Coronary artery (tissue), 2 donors: ENCODE data around the gene ZNF492.
A peak's percentile ranks its signal among the peaks of the same experiment; 100 is the strongest.
"Not testable (repeated sequence)": the region's sequence is repeated elsewhere in the genome, so short reads cannot be mapped to it uniquely, and the experiment has no call there.

Experiments
- DNase-seq: peaks from one replicate; pipeline ENCODE4 v3.0.0-alpha.2; 2017; ENCODE audit warnings: low spot score
- H3K27ac ChIP-seq, 2 donors: fragments of 200-600 bp; sonication (generic); one replicate each; pipeline ENCODE4 v1.5.1; 2016 to 2019
- H3K4me3 ChIP-seq: fragments of 200-600 bp; sonication (generic); 2 replicates; pipeline ENCODE4 v1.5.1; 2016; ENCODE audit warnings: mild to moderate bottlenecking, moderate library complexity
- TF ChIP-seq, protein P1 (sequence below): fragments of 200-600 bp; sonication (generic); IDR thresholded peaks from one replicate; pipeline ENCODE4 v1.5.1; 2019; ENCODE audit warnings: antibody characterized with exemption

Gene ZNF492

DNA sequence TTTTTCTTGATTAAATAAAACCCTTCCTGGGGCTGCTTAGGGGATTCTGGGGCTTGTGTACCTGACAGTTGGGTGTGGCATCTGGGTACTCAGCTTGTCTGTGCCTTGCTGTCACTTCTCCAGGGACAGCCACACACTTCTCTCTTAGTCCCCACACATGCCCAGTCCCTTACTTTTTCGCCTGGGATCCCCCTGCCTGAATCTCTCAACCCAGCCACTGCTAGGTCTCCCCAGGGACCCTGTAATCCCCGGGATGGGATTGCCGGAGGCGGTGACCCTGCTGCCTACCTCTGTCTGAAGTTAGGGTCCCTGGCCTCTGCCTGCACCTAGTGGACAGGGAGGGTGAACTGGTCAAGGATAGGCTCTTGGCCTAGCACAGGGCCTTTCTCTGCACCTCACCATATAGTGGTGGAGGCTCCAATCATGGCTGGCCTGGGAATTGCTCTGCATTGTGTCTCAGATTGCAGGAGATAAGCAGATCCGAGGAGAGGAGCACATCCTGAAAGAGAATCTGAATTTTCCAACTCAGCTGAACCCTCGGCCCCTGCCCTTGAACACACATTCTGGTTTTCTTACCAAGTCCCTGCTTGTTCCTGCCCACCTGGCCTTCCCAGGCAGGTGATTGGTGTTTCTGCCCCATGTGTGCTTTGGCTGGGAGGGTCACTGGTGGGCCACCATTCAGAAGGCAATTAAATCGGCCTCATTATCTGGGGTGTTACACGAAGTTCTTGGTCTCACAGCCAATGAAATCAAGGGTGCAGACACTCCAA is 8.7 kb upstream of the ZNF492 start:
- Histone ChIP-seq H3K27ac (no peak overlapping the region), H3K4me3 (no peak overlapping the region)
- TF ChIP-seq, protein P1, sequence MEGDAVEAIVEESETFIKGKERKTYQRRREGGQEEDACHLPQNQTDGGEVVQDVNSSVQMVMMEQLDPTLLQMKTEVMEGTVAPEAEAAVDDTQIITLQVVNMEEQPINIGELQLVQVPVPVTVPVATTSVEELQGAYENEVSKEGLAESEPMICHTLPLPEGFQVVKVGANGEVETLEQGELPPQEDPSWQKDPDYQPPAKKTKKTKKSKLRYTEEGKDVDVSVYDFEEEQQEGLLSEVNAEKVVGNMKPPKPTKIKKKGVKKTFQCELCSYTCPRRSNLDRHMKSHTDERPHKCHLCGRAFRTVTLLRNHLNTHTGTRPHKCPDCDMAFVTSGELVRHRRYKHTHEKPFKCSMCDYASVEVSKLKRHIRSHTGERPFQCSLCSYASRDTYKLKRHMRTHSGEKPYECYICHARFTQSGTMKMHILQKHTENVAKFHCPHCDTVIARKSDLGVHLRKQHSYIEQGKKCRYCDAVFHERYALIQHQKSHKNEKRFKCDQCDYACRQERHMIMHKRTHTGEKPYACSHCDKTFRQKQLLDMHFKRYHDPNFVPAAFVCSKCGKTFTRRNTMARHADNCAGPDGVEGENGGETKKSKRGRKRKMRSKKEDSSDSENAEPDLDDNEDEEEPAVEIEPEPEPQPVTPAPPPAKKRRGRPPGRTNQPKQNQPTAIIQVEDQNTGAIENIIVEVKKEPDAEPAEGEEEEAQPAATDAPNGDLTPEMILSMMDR = no peak
- DNase-seq = no peak

DNA sequence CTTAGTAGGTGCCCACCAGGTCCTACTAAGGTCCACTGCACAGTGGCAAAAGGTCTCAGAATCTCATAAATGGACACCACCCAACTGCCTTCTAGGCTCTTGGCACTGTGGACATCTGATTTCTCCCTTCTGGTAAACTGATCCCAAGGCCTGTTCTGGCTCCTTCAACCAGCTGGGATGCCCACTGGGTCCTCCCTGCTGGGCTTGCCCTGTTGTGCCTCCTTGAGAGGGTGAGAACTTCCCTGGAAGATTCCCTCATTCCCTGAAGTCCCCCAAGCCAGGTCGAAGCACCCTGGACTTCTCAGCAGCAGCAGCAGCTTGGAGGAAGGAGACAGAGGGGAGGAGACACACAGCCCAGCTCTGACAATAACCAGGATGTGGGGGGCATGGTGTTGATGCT is 6.6 kb upstream of the ZNF492 start:
- DNase-seq = no peak

DNA sequence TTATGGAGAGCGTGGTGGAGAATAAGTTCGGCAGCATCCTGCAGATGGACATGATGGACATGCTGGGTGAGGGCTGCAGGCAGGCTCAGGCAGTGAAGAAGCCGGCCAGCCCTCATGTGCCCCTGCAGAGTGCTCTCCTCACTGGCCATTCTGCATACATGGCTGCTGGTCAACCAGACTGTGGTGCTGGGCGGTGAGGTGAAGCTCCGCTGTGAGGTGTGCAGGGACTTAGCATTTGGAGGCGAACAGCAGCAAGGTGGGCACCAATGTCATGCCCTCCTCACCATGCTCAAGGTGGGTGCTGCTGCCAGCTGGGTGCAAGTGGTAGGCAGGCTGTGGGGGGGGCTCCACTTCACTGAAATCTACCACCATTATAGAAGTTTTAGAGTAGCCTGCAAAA is 5.7 kb upstream of the ZNF492 start:
- DNase-seq = no peak
- H3K4me3 ChIP-seq = no peak overlapping the region
- no peak overlapping the region for H3K27ac ChIP-seq
- TF ChIP-seq, protein P1 = no peak

More for the DNA sequence above, 6.6 kb upstream of the ZNF492 start:
- Histone ChIP-seq H3K27ac (no peak overlapping the region), H3K4me3 (no peak overlapping the region)
- TF ChIP-seq, protein P1 = no peak

DNA sequence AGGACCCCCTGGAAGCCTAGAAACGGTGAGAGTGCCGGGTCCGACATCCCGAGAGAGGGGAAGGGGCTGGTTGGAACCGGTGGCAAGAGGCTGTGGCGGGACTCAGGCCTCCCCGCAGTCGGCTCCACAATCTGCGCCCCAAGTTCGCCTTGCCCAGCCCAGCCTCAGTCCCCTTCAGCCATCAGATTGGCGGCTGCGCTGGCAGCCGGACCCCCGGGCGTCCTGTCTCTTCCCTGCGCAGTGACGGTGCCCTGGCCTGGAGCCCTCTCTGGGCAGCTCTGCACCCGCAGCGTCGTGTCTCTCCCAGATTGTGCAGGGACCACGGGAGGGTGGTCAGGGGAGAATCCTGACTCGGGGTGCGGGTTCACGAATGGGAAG is 315 bp downstream of the ZNF492 start:
- no peak overlapping the region for H3K27ac ChIP-seq
- DNase-seq = no peak
- peak overlapping the region; percentile 76 for H3K4me3 ChIP-seq
- TF ChIP-seq, protein P1 = no peak

DNA sequence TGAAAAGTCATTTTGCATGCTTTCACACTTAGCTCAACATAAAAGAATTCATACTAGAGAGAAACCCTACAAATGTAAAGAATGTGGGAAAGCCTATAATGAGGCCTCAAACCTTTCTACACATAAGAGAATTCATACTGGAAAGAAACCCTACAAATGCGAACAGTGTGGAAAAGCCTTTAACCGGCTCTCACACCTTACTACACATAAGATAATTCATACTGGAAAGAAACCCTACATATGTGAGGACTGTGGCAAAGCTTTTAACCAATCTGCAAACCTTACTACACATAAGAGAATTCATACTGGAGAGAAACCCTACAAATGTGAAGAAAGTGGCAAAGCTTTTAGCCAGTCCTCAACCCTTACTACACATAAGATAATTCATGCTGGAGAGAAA is 51.4 kb downstream of the ZNF492 start:
- not testable (repeated sequence) for H3K27ac ChIP-seq, H3K4me3 ChIP-seq, DNase-seq

DNA sequence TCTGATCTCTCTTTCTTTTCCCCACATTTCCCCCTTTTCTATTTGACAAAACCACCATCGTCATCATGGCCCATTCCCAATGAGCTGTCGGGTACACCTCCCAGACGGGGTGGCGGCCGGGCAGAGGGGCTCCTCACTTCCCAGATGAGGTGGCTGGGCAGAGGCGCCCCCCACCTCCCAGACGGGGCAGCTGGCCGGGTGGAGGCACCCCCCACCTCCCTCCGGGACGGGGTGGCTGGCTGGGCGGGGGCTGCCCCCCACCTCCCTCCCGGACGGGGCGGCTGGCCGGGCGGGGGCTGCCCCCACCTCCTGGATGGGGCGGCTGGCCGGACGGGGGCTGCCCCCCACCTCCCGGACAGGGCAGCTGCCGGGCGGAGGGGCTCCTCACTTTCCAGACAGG is 68.5 kb downstream of the ZNF492 start:
- H3K27ac ChIP-seq, H3K4me3 ChIP-seq, DNase-seq: not testable (repeated sequence)

DNA sequence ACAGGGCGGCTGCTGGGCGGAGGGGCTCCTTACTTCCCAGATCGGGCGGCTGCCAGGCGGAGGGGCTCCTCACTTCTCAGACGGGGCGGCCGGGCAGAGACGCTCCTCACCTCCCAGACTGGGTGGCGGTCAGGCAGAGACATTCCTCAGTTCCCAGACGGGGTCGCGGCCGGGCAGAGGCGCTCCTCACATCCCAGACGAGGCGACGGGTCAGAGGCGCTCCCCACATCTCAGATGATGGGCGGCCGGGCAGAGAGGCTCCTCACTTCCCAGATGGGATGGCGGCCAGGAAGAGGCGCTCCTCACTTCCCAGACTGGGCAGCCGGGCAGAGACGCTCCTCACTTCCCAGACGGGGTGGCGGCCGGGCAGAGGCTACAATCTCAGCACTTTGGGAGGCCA is 69.0 kb downstream of the ZNF492 start:
- not testable (repeated sequence) for H3K4me3 ChIP-seq, DNase-seq, H3K27ac ChIP-seq

DNA sequence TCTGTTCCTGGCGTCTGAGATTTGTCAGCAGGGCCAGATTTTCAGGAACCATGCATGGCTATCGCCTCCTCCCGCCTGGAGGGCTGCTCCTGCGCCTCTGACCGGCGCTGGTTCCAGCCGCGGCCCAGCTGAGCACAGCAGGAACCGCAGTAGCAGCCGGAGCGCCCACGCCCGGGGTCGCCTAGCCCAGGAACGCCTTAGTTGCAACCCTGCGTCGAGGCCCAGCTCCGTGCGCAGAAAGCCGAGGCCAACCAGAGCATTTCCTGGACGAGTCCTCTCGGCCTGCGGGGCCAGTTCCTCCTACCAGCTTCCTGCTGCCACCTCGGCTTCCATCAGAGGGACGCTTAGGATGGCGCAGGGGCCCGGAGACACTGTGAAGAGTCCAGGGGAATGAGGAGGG is 74.9 kb downstream of the ZNF492 start:
- TF ChIP-seq, protein P1 = no peak
- Histone ChIP-seq H3K4me3 (no peak overlapping the region), H3K27ac (no peak overlapping the region)
- DNase-seq = no peak
